ENCODE measurements around the gene IRF9. TPM values are rescaled to one million over a fixed set of nuclear protein-coding genes. Genes with fewer than 3 reads are reported as not detected.

IRF9 gene
- total and polyA plus RNA-seq, 2 of the 13 experiments (the other 11 are each of a cell fraction or from before 2014, with no cell fraction given) = 14.9 to 49.7 TPM

DNA sequence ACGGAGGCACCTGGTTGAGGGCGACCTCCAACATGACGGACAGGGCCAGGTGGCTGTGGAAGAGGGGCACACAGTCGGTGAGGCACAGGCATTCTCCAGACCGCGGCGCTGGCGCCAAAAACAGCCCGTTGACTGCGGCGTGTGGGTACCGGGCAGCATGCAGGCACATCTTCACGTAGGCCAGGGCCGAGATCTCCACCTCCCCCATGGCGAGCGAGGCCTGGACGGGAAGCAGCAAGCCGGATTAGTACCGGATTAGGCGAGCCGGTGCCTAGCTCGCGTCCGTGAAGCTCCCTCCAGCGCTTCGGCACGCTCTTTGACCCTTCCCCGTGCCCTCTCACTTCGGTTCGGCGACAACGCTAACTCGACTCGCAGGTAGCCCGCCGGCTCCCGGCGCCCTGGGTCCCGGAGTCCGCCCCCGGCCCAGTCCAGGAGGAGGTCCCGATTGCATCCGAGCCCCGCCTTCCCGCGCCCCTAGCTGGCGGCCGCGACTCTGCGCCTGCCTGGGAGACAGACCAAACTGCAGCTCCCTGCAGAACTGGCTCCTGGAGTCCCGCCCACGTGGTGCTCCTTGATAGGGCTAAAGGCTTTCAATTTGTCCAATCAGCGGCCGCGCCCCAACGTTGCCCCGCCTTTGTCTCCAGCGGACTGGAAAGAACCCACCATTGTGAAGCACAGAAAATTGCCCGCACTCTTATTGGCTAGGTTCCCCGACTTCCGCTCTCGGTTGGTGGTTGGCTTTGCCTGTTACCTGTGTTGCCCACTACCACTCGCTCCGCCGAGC lies 19.8 kb upstream of the IRF9 start, which contains the start of gene EMC9 (continued):
- no peak; the same call in 1 of the 2 replicates for TF ChIP-seq MIXL1 (CRISPR knock-in tag; IDR thresholded peaks at IDR 0.05)
- TF ChIP-seq ZNF260 (CRISPR knock-in tag; IDR thresholded peaks at IDR 0.05; ENCODE audit: borderline replicate concordance, low read depth) = peak; percentile 98; the same call in 1 of the 2 replicates
- TF ChIP-seq, protein P1, sequence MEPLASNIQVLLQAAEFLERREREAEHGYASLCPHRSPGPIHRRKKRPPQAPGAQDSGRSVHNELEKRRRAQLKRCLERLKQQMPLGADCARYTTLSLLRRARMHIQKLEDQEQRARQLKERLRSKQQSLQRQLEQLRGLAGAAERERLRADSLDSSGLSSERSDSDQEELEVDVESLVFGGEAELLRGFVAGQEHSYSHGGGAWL (CRISPR knock-in tag; IDR thresholded peaks at IDR 0.05) = peak; percentile 95
- peak; percentile 93 for TF ChIP-seq AKAP8 (CRISPR knock-in tag; IDR thresholded peaks at IDR 0.05)
- TF ChIP-seq, protein P2, sequence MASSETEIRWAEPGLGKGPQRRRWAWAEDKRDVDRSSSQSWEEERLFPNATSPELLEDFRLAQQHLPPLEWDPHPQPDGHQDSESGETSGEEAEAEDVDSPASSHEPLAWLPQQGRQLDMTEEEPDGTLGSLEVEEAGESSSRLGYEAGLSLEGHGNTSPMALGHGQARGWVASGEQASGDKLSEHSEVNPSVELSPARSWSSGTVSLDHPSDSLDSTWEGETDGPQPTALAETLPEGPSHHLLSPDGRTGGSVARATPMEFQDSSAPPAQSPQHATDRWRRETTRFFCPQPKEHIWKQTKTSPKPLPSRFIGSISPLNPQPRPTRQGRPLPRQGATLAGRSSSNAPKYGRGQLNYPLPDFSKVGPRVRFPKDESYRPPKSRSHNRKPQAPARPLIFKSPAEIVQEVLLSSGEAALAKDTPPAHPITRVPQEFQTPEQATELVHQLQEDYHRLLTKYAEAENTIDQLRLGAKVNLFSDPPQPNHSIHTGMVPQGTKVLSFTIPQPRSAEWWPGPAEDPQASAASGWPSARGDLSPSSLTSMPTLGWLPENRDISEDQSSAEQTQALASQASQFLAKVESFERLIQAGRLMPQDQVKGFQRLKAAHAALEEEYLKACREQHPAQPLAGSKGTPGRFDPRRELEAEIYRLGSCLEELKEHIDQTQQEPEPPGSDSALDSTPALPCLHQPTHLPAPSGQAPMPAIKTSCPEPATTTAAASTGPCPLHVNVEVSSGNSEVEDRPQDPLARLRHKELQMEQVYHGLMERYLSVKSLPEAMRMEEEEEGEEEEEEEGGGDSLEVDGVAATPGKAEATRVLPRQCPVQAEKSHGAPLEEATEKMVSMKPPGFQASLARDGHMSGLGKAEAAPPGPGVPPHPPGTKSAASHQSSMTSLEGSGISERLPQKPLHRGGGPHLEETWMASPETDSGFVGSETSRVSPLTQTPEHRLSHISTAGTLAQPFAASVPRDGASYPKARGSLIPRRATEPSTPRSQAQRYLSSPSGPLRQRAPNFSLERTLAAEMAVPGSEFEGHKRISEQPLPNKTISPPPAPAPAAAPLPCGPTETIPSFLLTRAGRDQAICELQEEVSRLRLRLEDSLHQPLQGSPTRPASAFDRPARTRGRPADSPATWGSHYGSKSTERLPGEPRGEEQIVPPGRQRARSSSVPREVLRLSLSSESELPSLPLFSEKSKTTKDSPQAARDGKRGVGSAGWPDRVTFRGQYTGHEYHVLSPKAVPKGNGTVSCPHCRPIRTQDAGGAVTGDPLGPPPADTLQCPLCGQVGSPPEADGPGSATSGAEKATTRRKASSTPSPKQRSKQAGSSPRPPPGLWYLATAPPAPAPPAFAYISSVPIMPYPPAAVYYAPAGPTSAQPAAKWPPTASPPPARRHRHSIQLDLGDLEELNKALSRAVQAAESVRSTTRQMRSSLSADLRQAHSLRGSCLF (CRISPR knock-in tag; IDR thresholded peaks at IDR 0.05; ENCODE audit: borderline replicate concordance) = peak; percentile 88; the same call in 1 of the 2 replicates
- TF ChIP-seq, protein P3, sequence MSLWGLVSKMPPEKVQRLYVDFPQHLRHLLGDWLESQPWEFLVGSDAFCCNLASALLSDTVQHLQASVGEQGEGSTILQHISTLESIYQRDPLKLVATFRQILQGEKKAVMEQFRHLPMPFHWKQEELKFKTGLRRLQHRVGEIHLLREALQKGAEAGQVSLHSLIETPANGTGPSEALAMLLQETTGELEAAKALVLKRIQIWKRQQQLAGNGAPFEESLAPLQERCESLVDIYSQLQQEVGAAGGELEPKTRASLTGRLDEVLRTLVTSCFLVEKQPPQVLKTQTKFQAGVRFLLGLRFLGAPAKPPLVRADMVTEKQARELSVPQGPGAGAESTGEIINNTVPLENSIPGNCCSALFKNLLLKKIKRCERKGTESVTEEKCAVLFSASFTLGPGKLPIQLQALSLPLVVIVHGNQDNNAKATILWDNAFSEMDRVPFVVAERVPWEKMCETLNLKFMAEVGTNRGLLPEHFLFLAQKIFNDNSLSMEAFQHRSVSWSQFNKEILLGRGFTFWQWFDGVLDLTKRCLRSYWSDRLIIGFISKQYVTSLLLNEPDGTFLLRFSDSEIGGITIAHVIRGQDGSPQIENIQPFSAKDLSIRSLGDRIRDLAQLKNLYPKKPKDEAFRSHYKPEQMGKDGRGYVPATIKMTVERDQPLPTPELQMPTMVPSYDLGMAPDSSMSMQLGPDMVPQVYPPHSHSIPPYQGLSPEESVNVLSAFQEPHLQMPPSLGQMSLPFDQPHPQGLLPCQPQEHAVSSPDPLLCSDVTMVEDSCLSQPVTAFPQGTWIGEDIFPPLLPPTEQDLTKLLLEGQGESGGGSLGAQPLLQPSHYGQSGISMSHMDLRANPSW (CRISPR knock-in tag; IDR thresholded peaks at IDR 0.05; ENCODE audit: borderline replicate concordance) = peak; percentile 92
- TF ChIP-seq EED (CRISPR knock-in tag; IDR thresholded peaks at IDR 0.05) = peak; percentile 99
- TF ChIP-seq ZNF354B (CRISPR knock-in tag; IDR thresholded peaks at IDR 0.05) = peak; percentile 99
- peak; percentile 96 for TF ChIP-seq ZKSCAN8 (CRISPR knock-in tag; IDR thresholded peaks at IDR 0.05; ENCODE audit: borderline replicate concordance)
- TF ChIP-seq SP140L (CRISPR knock-in tag; IDR thresholded peaks at IDR 0.05; ENCODE audit: borderline replicate concordance) = no peak; the same call in 1 of the 2 replicates
- TF ChIP-seq, protein P4, sequence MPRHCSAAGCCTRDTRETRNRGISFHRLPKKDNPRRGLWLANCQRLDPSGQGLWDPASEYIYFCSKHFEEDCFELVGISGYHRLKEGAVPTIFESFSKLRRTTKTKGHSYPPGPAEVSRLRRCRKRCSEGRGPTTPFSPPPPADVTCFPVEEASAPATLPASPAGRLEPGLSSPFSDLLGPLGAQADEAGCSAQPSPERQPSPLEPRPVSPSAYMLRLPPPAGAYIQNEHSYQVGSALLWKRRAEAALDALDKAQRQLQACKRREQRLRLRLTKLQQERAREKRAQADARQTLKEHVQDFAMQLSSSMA (CRISPR knock-in tag; IDR thresholded peaks at IDR 0.05) = peak; percentile 88; the same call in 1 of the 2 replicates
- peak; percentile 90 for TF ChIP-seq PHF5A (CRISPR knock-in tag; IDR thresholded peaks at IDR 0.05; ENCODE audit: low read depth, unreplicated experiment)
- no peak; the same call in 1 of the 2 replicates for TF ChIP-seq ATAD3A (CRISPR knock-in tag; IDR thresholded peaks at IDR 0.05)
- TF ChIP-seq MBD4 (IDR thresholded peaks at IDR 0.05; ENCODE audit: borderline replicate concordance, low read length) = no peak
- TF ChIP-seq, protein P5, sequence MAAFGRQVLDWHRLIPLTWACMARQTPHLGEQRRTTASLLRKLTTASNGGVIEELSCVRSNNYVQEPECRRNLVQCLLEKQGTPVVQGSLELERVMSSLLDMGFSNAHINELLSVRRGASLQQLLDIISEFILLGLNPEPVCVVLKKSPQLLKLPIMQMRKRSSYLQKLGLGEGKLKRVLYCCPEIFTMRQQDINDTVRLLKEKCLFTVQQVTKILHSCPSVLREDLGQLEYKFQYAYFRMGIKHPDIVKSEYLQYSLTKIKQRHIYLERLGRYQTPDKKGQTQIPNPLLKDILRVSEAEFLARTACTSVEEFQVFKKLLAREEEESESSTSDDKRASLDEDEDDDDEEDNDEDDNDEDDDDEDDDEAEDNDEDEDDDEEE (CRISPR knock-in tag; IDR thresholded peaks at IDR 0.05) = no peak
- TF ChIP-seq MATR3 (CRISPR knock-in tag; IDR thresholded peaks at IDR 0.05) = no peak; the same call in 1 of the 2 replicates
- peak; percentile 100 for TF ChIP-seq ZNF713 (CRISPR knock-in tag; IDR thresholded peaks at IDR 0.05)
- TF ChIP-seq ZNF644 (CRISPR knock-in tag; IDR thresholded peaks at IDR 0.05; ENCODE audit: low read depth) = peak; percentile 68
- peak; percentile 92 for TF ChIP-seq SPEN (CRISPR knock-in tag; IDR thresholded peaks at IDR 0.05; ENCODE audit: low read depth)
- TF ChIP-seq HMGA1 (CRISPR knock-in tag; conservative IDR thresholded peaks at IDR 0.05) = no peak

Measured in HepG2 (cell line).